Measurements from ENCODE around the gene FAM228B.
"Not testable (repeated sequence)": the region's sequence is repeated elsewhere in the genome, so short reads cannot be mapped to it uniquely, and the experiment has no call there.

FAM228B gene

DNA sequence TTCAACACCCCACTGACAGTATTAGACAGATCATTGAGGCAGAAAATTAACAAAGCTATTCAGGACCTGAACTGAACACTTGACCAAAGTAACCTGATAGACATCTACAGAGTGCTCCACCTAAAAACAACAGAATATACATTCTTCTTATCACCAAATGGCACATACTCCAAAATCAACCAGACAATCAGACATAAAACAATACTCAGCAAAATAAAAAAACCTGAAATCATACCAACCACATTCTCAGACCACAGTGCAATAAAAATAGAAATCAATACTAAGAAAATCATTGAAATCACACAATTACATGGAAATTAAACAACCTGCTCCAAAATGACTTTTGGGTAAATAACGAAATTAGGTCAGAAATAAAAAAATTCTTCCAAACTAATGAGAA lies 15.9 kb upstream of the FAM228B start:
- H3K36me3 Mint-ChIP-seq (ENCODE audit: low read depth): peaks cover 36% of the 10 kb centered on the region
- H3K4me3 Mint-ChIP-seq: no peak overlapping the region
- TF ChIP-seq, protein P1, sequence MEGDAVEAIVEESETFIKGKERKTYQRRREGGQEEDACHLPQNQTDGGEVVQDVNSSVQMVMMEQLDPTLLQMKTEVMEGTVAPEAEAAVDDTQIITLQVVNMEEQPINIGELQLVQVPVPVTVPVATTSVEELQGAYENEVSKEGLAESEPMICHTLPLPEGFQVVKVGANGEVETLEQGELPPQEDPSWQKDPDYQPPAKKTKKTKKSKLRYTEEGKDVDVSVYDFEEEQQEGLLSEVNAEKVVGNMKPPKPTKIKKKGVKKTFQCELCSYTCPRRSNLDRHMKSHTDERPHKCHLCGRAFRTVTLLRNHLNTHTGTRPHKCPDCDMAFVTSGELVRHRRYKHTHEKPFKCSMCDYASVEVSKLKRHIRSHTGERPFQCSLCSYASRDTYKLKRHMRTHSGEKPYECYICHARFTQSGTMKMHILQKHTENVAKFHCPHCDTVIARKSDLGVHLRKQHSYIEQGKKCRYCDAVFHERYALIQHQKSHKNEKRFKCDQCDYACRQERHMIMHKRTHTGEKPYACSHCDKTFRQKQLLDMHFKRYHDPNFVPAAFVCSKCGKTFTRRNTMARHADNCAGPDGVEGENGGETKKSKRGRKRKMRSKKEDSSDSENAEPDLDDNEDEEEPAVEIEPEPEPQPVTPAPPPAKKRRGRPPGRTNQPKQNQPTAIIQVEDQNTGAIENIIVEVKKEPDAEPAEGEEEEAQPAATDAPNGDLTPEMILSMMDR (IDR thresholded peaks at IDR 0.05; ENCODE audit: unreplicated experiment in 3 of 3): no peak
- no peak overlapping the region for H3K27ac Mint-ChIP-seq
- H3K4me1 Mint-ChIP-seq: peaks cover 10% of the 10 kb centered on the region
- H3K27me3 Mint-ChIP-seq (ENCODE audit: low read depth): no peaks in the 10 kb centered on the region
- peaks cover 44% of the 10 kb centered on the region for H3K9me3 Mint-ChIP-seq

DNA sequence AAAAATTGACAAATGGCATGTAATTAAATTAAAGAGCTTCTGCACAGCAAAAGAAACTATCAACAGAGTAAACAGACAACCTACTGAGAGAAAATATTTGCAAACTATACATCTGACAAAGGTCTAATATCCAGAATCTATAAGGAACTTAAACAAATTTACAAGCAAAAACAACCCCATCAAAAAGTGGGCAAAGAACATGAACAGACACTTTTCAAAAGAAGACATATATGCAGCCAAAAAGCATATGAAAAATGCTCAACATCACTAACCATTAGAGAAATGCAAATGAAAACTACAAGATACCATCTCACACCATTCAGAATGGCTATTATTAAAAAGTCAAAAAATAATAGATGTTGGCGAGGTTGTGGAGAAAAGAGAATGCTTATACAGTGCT lies 13.8 kb upstream of the FAM228B start:
- Mint-ChIP-seq H3K36me3 (ENCODE audit: low read depth) (peaks cover 37% of the 10 kb centered on the region), H3K9me3 (peaks cover 44% of the 10 kb centered on the region), H3K4me1 (peaks cover 16% of the 10 kb centered on the region)

DNA sequence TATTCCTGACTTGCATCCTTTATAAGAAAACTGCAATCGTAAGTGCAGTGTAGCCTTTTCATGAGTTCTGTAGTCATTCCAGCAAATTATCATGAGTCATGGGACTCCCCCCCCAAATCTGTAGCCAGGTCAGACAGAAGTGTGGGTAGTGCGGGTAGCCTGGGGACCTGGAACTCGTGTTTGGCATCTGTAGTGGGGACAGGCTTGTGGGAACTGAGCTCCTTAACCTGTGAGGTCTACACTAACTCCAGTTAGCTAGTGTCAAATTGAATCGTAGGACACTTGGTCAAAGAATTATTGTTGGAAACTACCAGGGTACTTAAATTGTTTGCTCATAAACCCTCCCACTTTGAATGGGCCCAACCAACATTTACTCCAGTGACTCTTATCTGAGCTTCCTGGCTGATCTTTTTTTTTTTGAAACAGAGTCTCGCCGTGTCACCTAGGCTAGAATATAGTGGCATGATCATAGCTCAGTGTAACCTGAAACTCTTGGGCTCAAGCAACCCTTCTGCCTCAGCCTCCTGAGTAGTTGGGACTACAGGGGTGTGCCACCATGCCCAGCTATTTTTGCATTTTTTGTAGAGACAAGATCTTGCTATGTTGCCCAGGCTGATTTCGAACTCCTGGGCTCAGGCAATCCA lies 12.5 kb upstream of the FAM228B start:
- Mint-ChIP-seq H3K27me3 (ENCODE audit: low read depth) (no peaks in the 10 kb centered on the region), H3K9me3 (peaks cover 41% of the 10 kb centered on the region), H3K4me3 (no peak overlapping the region), H3K36me3 (ENCODE audit: low read depth) (peaks cover 36% of the 10 kb centered on the region), H3K4me1 (peaks cover 16% of the 10 kb centered on the region), H3K27ac (peak overlapping the region in 2 of 3 experiments; percentile 30 to 71)
- TF ChIP-seq, protein P1 (IDR thresholded peaks at IDR 0.05; ENCODE audit: unreplicated experiment in 3 of 3): no peak

More for the DNA sequence above, 13.8 kb upstream of the FAM228B start:
- not testable (repeated sequence) for H3K27ac Mint-ChIP-seq; H3K27me3 Mint-ChIP-seq (ENCODE audit: low read depth); H3K4me3 Mint-ChIP-seq

DNA sequence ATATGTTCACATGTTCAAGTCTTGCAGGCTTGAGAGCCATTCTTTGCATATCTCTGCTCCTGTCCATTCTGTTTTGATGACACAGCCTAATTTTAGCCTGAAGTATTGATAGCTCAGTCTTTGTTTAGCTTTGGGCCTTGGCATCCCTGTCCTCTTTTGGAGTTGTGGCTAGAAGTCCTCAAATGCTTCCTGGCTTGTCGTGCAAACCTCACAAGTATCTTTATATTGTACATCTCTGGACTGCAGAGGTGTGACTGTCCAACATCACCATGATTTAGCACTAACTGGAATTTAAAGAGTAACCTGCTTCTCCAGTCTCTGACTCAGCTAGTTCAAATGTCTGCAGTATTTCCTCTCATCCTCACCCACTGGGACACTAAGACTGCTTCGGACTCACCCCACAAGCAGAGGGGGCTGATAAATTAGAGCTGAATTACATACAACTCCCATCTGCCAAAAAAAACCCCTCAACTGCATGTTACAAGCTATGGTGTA lies 11.8 kb upstream of the FAM228B start:
- TF ChIP-seq, protein P1 (IDR thresholded peaks at IDR 0.05; ENCODE audit: unreplicated experiment in 3 of 3): no peak
- Mint-ChIP-seq H3K4me3 (no peak overlapping the region), H3K27ac (peak overlapping the region; percentile 17 to 75 (median 71)), H3K36me3 (ENCODE audit: low read depth) (peaks cover 37% of the 10 kb centered on the region), H3K27me3 (ENCODE audit: low read depth) (no peaks in the 10 kb centered on the region), H3K9me3 (peaks cover 37% of the 10 kb centered on the region), H3K4me1 (peaks cover 16% of the 10 kb centered on the region)

DNA sequence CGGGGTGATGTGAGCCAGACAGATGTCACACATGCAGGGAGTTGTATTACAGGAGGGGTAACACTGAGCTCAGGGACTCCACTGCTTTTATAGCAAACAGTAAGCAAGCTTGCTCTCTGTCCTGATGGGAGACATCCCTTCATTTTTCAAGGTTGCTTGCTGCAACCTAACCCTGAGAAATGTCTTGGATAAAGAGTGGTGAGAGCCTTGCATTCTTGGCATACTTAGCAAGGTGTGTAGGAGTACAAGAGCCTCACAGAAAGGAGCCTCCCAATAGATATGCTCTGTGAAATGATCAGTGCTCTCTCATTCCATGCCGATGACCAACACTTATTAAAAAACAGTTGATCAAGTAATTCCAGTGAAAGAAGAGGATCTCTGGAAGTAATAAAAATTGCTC lies 8.2 kb upstream of the FAM228B start:
- peaks cover 12% of the 10 kb centered on the region for H3K9me3 Mint-ChIP-seq
- no peak overlapping the region for H3K4me3 Mint-ChIP-seq
- H3K27ac Mint-ChIP-seq: no peak overlapping the region
- peaks cover 16% of the 10 kb centered on the region for H3K4me1 Mint-ChIP-seq
- H3K27me3 Mint-ChIP-seq (ENCODE audit: low read depth): no peaks in the 10 kb centered on the region
- TF ChIP-seq, protein P1 (IDR thresholded peaks at IDR 0.05; ENCODE audit: unreplicated experiment in 3 of 3): no peak
- H3K36me3 Mint-ChIP-seq (ENCODE audit: low read depth): peaks cover 19% of the 10 kb centered on the region

DNA sequence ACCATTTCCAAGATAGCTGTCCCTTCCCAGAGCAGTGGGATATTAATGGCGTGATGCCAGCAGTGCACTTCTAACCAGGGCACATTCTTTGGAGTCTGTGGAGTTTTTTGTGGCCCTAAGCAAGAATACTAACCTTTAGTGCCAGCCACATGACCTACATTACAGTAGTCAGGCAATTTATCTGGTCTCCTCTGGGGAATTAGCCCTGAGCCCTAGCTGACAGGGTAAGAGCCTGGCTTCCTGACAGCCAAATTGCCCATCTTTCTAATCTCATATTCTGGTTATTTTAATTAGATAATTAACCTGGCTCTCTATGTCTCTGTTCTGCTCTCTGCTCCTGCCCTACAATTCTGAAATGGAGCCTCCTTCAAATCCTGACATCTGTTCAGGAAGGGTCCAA lies 5.4 kb upstream of the FAM228B start:
- Mint-ChIP-seq H3K27ac (peak overlapping the region in 1 of 3 experiments; percentile 24), H3K27me3 (ENCODE audit: low read depth) (no peaks in the 10 kb centered on the region), H3K36me3 (ENCODE audit: low read depth) (peaks cover 19% of the 10 kb centered on the region), H3K9me3 (peaks cover 9% of the 10 kb centered on the region), H3K4me3 (no peak overlapping the region), H3K4me1 (peaks cover 20% of the 10 kb centered on the region)
- TF ChIP-seq, protein P1 (IDR thresholded peaks at IDR 0.05; ENCODE audit: unreplicated experiment in 3 of 3): no peak

All from nephron (organoid).